Tongue (tissue), 2 donors: ENCODE measurements around the gene SCN4A. TPM values are rescaled to one million over a fixed set of nuclear protein-coding genes. Genes with fewer than 3 reads are reported as not detected.

Source experiments
- small RNA-seq: library from RNA; depleted of rRNA; stranded (forward); fragments of <200 nt; gene quantifications from one replicate; pipeline ENCODE3, GENCODE V24; 2014; ENCODE audit warnings: low replicate concordance
- total RNA-seq: library from RNA; depleted of rRNA; stranded (reverse); fragments of >200 nt; gene quantifications from one replicate; pipeline ENCODE4 v1.2.3, GENCODE V29; 2014

SCN4A gene
- total RNA-seq, 1 donor from 2014 or later, result 46.2 TPM

Small RNA genes within 50 kb of the gene (small RNA-seq; reads per million reads assigned to genes)
- gene AC127029.1 (not detected), gene GH1 (not detected)

Other genes with a start within 250 kb of the SCN4A start
- 23.9 TPM for gene STRADA, start 231.1 kb downstream of the SCN4A start, total RNA-seq
- 102 TPM for gene CCDC47, start 199.3 kb downstream of the SCN4A start, total RNA-seq
- gene DDX42, start 198.7 kb downstream of the SCN4A start, total RNA-seq, result 105 TPM
- 47.2 TPM for gene PSMC5, start 145.5 kb downstream of the SCN4A start, total RNA-seq
- gene FTSJ3, start 145.3 kb downstream of the SCN4A start, total RNA-seq, result 42.9 TPM
- 69.4 TPM for gene SMARCD2, start 130.2 kb downstream of the SCN4A start, total RNA-seq
- not detected for gene CSH2, start 99.2 kb downstream of the SCN4A start, total RNA-seq
- not detected for gene GH2, start 91.0 kb downstream of the SCN4A start, total RNA-seq
- gene CSH1, start 76.3 kb downstream of the SCN4A start, total RNA-seq, result not detected
- gene CSHL1, start 61.7 kb downstream of the SCN4A start, total RNA-seq, result not detected
- not detected for gene GH1, start 54.1 kb downstream of the SCN4A start, total RNA-seq
- gene CD79B, start 40.6 kb downstream of the SCN4A start, total RNA-seq, result 7.7 TPM
- gene PRR29, start 25.4 kb upstream of the SCN4A start, total RNA-seq, result 1.3 TPM
- gene ICAM2, start 47.7 kb upstream of the SCN4A start, total RNA-seq, result 49.1 TPM
- 9.4 TPM for gene ERN1, start 157.2 kb upstream of the SCN4A start, total RNA-seq